Astrocyte of the cerebellum (primary cell): ENCODE data around the gene STH.

Experiments
- DNase-seq: peaks from one replicate; pipeline ENCODE4 v3.0.0-alpha.2; 2011; ENCODE audit warnings: low read depth
- H3K4me3 ChIP-seq: 2 replicates; pipeline ENCODE4 v1.5.1; 2011; ENCODE audit warnings: mild to moderate bottlenecking, low read depth, low read length, moderate library complexity
- in situ Hi-C: cut with HindIII; loops from 2 replicates; pipeline ENCODE4 v1.10.0; 2017; ENCODE audit warnings: low sequenced_read_pairs
- TF ChIP-seq, protein P1 (sequence below): IDR thresholded peaks from 2 replicates; pipeline ENCODE4 v1.5.1; 2012; ENCODE audit warnings: low read length, low read depth, moderate library complexity, mild to moderate bottlenecking; ENCODE audit errors: missing control alignments

The STH gene

DNA sequence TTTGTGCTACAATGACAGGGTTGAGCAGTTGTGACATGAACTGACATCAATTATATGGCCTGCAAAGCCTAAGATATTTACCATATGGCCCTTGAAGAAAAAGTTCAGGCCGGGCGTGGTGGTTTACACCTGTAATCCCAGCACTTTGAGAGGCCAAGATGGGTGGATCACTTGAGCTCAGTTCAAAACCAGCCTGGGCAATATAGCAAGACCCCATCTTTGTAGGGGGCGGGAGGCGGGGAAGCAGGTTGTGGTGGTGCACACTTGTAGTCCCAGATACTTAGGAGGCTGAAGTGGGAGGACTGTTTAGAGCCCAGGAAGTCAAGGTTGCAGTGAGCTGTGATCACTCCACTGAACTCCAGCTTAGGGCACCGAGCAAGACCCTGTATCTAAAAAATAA, 48.3 kb downstream of the STH start:
- no peak for DNase-seq
- in situ Hi-C loops = no loop called here
- no peak overlapping the region for H3K4me3 ChIP-seq
- TF ChIP-seq, protein P1, sequence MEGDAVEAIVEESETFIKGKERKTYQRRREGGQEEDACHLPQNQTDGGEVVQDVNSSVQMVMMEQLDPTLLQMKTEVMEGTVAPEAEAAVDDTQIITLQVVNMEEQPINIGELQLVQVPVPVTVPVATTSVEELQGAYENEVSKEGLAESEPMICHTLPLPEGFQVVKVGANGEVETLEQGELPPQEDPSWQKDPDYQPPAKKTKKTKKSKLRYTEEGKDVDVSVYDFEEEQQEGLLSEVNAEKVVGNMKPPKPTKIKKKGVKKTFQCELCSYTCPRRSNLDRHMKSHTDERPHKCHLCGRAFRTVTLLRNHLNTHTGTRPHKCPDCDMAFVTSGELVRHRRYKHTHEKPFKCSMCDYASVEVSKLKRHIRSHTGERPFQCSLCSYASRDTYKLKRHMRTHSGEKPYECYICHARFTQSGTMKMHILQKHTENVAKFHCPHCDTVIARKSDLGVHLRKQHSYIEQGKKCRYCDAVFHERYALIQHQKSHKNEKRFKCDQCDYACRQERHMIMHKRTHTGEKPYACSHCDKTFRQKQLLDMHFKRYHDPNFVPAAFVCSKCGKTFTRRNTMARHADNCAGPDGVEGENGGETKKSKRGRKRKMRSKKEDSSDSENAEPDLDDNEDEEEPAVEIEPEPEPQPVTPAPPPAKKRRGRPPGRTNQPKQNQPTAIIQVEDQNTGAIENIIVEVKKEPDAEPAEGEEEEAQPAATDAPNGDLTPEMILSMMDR = no peak

DNA sequence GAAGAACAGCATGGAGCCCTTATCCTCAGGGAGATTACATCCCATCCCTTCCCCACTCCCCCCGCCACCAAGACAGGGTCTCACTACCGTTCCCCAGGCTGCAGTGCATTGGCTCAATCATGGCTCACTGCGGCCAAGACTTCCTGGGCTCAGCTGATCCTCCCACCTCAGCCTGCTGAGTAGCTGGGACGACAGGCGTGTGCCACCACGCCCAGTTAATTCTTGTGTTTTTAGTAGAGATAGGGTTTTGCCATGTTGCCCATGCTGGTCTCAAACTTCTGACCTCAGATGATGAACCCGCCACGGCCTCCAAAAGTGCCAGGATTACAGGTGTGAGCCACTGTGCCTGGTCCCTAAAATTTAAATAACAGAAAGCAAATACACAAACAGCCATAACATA, 48.8 kb downstream of the STH start:
- TF ChIP-seq, protein P1 = no peak
- H3K4me3 ChIP-seq = no peak overlapping the region
- no peak for DNase-seq
- in situ Hi-C loops = no loop called here
